ENCODE results near the gene HOXB6.

- TF ChIP-seq, protein P1, sequence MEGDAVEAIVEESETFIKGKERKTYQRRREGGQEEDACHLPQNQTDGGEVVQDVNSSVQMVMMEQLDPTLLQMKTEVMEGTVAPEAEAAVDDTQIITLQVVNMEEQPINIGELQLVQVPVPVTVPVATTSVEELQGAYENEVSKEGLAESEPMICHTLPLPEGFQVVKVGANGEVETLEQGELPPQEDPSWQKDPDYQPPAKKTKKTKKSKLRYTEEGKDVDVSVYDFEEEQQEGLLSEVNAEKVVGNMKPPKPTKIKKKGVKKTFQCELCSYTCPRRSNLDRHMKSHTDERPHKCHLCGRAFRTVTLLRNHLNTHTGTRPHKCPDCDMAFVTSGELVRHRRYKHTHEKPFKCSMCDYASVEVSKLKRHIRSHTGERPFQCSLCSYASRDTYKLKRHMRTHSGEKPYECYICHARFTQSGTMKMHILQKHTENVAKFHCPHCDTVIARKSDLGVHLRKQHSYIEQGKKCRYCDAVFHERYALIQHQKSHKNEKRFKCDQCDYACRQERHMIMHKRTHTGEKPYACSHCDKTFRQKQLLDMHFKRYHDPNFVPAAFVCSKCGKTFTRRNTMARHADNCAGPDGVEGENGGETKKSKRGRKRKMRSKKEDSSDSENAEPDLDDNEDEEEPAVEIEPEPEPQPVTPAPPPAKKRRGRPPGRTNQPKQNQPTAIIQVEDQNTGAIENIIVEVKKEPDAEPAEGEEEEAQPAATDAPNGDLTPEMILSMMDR (conservative IDR thresholded peaks at IDR 0.05; ENCODE audit: low read length): no peak
- no peak for TF ChIP-seq EZH2phosphoT487 (IDR thresholded peaks at IDR 0.05; ENCODE audit: borderline replicate concordance)
Measured at GRCh38 chr17:48645639-48646182, 40.9 kb upstream of the HOXB6 start.

Measured in Loucy (cell line).